Measurements from ENCODE around the gene INO80E. TPM values are rescaled to one million over a fixed set of nuclear protein-coding genes. Genes with fewer than 3 reads are reported as not detected.

Gene INO80E
- total and polyA plus RNA-seq, 2 donors (not counting 1 experiment from before 2014, with no cell fraction given) = 103 to 113 TPM

- WGBS (ENCODE audit: insufficient coverage) = 75% methylated on average over 28 of the region's 35 CpGs
- peaks cover 11% of the 10 kb centered on the region for H4K20me1 ChIP-seq (ENCODE audit: control insufficient read depth, insufficient read depth, low read length, poor library complexity, severe bottlenecking)
- H3K9me3 ChIP-seq (ENCODE audit: control extremely low read depth in 1 of 3, control insufficient read depth in 2 of 3, insufficient read depth in 1 of 3, low read length in 2 of 3) = peaks cover 0 to 7% (median 0%) of the 10 kb centered on the region in 3 donors
- Mint-ChIP-seq H3K9me3 (ENCODE audit: insufficient read depth) (no peaks in the 10 kb centered on the region), H3K27me3 (peaks cover 12% of the 10 kb centered on the region), H3K4me3 (no peak overlapping the region), H3K27ac (no peak overlapping the region), H3K4me1 (peaks cover 10% of the 10 kb centered on the region)
- intact Hi-C loops (cut with micrococcal nuclease) = loop anchor here (1.0 to 2.0 kb wide), 4 partner anchors 79 to 313 kb away; partner anchors contain the start of gene KCTD13
- H3K4me3 ChIP-seq (ENCODE audit: control extremely low read depth in 1 of 5, extremely low read depth in 1 of 5, insufficient read depth in 1 of 5, low read depth in 2 of 5, low read length in 4 of 5) = no peak overlapping the region
- ATAC-seq (ENCODE audit: low read depth) (peak; percentile 74), DNase-seq (peak; percentile 62)
- H2AFZ ChIP-seq (ENCODE audit: insufficient read depth, low read depth, low read length, poor library complexity, severe bottlenecking) = no peak overlapping the region
- H3K4me1 ChIP-seq (ENCODE audit: control insufficient read depth in 2 of 2, insufficient read depth in 2 of 2, low read length in 2 of 2) = peaks cover 10 to 19% of the 10 kb centered on the region in 2 donors
- no peak overlapping the region for H3K27ac ChIP-seq (ENCODE audit: low read length in 2 of 2)
- ChIA-PET CTCF (interaction anchor here (0.6 to 2.3 kb wide), 17 partner anchors 9 to 364 kb away, joined by 3 to 9 read pairs (median 4); partner anchors contain the start of genes HIRIP3, TLCD3B and TMEM219), POLR2A (interaction anchor here (0.5 to 2.4 kb wide), 2 partner anchors 10 to 198 kb away, joined by 4 to 9 read pairs; partner anchors contain the start of gene MAZ)
- TF ChIP-seq EZH2 (IDR thresholded peaks at IDR 0.05; ENCODE audit: borderline replicate concordance, insufficient read depth, low read depth, low read length, poor library complexity, severe bottlenecking) = no peak
- TF ChIP-seq CTCF (IDR thresholded peaks at IDR 0.05) = peak; percentile 80
- H3K79me2 ChIP-seq (ENCODE audit: control insufficient read depth, insufficient read depth, low read length) = peaks cover 2% of the 10 kb centered on the region
- peaks cover 0 to 25% of the 10 kb centered on the region in 2 experiments for H3K36me3 ChIP-seq (replicated peaks in 1 of 2; ENCODE audit: control extremely low read depth in 1 of 2, control insufficient read depth in 1 of 2, extremely low read depth in 1 of 2, insufficient read depth in 2 of 2, low read length in 1 of 2)
- H3K4me2 ChIP-seq (replicated peaks; ENCODE audit: low read depth, low read length, poor library complexity, severe bottlenecking) = peak overlapping the region; percentile 21
- peaks cover 0 to 14% (median 4%) of the 10 kb centered on the region in 4 experiments for H3K27me3 ChIP-seq (replicated peaks in 1 of 4; ENCODE audit: control extremely low read depth in 1 of 4, control insufficient read depth in 3 of 4, insufficient read depth in 4 of 4, low read length in 3 of 4)
- no peak overlapping the region for H3K9ac ChIP-seq (ENCODE audit: low read length)
These were observed 9.5 kb downstream of the INO80E start for GRCh38 chr16:30005341-30006094.

- Histone ChIP-seq H3K4me2 (replicated peaks; ENCODE audit: low read depth, low read length, poor library complexity, severe bottlenecking) (no peak overlapping the region), H3K9me3 (ENCODE audit: control extremely low read depth in 1 of 3, control insufficient read depth in 2 of 3, insufficient read depth in 1 of 3, low read length in 2 of 3) (peaks cover 0 to 7% (median 0%) of the 10 kb centered on the region in 3 donors), H4K20me1 (ENCODE audit: control insufficient read depth, insufficient read depth, low read length, poor library complexity, severe bottlenecking) (peaks cover 5% of the 10 kb centered on the region), H3K27me3 (replicated peaks in 1 of 4; ENCODE audit: control extremely low read depth in 1 of 4, control insufficient read depth in 3 of 4, insufficient read depth in 4 of 4, low read length in 3 of 4) (peaks cover 0 to 17% (median 5%) of the 10 kb centered on the region in 4 experiments), H3K4me3 (ENCODE audit: control extremely low read depth in 1 of 5, extremely low read depth in 1 of 5, insufficient read depth in 1 of 5, low read depth in 2 of 5, low read length in 4 of 5) (no peak overlapping the region), H3K79me2 (ENCODE audit: control insufficient read depth, insufficient read depth, low read length) (peaks cover 2% of the 10 kb centered on the region), H3K9ac (ENCODE audit: low read length) (no peak overlapping the region), H3K27ac (ENCODE audit: low read length in 2 of 2) (no peak overlapping the region), H3K36me3 (replicated peaks in 1 of 2; ENCODE audit: control extremely low read depth in 1 of 2, control insufficient read depth in 1 of 2, extremely low read depth in 1 of 2, insufficient read depth in 2 of 2, low read length in 1 of 2) (peaks cover 0 to 19% of the 10 kb centered on the region in 2 experiments), H3K4me1 (ENCODE audit: control insufficient read depth in 2 of 2, insufficient read depth in 2 of 2, low read length in 2 of 2) (peaks cover 14 to 21% of the 10 kb centered on the region in 2 donors), H2AFZ (ENCODE audit: insufficient read depth, low read depth, low read length, poor library complexity, severe bottlenecking) (no peak overlapping the region)
- Mint-ChIP-seq H3K4me1 (peaks cover 11% of the 10 kb centered on the region), H3K9me3 (ENCODE audit: insufficient read depth) (no peaks in the 10 kb centered on the region), H3K27ac (no peak overlapping the region), H3K27me3 (peaks cover 13% of the 10 kb centered on the region), H3K4me3 (no peak overlapping the region)
- ATAC-seq (ENCODE audit: low read depth) = no peak
- intact Hi-C loops (cut with micrococcal nuclease) = no loop called here
- TF ChIP-seq EZH2 (IDR thresholded peaks at IDR 0.05; ENCODE audit: borderline replicate concordance, insufficient read depth, low read depth, low read length, poor library complexity, severe bottlenecking) (no peak), CTCF (IDR thresholded peaks at IDR 0.05) (no peak)
- ChIA-PET CTCF (interaction anchor here (0.6 to 3.2 kb wide), 15 partner anchors 9 to 364 kb away, joined by 3 to 17 read pairs (median 4); partner anchors contain the start of genes HIRIP3, TLCD3B and TMEM219), POLR2A (interaction anchor here (0.5 to 2.4 kb wide), 3 partner anchors 9 to 305 kb away, joined by 4 to 9 read pairs (median 4); partner anchors contain the start of gene MAZ)
- no peak for DNase-seq
- 94% methylated on average over 18 of the region's 18 CpGs for WGBS (ENCODE audit: insufficient coverage)
These were observed 10.0 kb downstream of the INO80E start for GRCh38 chr16:30006095-30006473.
